Measurements from ENCODE around the gene ELOB. TPM values are rescaled to one million over a fixed set of nuclear protein-coding genes. Genes with fewer than 3 reads are reported as not detected.

Gene ELOB
- total RNA-seq, 4 donors from 2014 or later = 181 to 341 (median 323) TPM

DNA sequence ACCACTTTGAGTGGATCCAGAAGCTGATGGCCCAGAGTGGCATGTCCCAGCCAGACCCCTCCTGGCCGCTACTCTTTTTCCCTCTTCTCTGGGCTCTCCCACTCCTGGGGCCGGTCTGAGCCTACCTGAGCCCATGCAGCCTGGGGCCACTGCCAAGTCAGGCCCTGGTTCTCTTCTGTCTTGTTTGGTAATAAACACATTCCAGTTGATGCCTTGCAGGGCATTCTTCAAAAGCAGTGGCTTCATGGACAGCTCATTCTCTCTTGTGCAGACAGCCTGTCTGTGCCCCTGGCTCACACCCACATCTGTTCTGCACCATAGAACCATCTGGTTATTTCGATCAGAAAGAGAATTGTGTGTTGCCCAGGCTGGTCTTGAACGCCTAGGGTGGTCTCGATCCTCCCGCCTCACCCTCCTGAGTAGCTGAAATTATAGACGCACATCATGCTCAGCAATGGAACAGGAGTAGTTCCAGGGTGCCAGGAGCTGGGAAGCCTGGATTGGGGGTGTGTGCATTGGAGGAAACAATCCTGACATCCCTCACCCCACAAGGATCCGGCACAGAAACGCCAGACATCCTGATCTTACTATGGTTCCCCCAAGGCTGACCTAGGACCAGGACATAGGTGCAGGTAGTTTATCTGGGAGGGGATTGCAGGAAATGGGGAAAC, 44.5 kb upstream of the ELOB start:
- no peak for ATAC-seq (ENCODE audit: low FRiP score)
- no peak for DNase-seq (ENCODE audit: low spot score)
- TF ChIP-seq, protein P1, sequence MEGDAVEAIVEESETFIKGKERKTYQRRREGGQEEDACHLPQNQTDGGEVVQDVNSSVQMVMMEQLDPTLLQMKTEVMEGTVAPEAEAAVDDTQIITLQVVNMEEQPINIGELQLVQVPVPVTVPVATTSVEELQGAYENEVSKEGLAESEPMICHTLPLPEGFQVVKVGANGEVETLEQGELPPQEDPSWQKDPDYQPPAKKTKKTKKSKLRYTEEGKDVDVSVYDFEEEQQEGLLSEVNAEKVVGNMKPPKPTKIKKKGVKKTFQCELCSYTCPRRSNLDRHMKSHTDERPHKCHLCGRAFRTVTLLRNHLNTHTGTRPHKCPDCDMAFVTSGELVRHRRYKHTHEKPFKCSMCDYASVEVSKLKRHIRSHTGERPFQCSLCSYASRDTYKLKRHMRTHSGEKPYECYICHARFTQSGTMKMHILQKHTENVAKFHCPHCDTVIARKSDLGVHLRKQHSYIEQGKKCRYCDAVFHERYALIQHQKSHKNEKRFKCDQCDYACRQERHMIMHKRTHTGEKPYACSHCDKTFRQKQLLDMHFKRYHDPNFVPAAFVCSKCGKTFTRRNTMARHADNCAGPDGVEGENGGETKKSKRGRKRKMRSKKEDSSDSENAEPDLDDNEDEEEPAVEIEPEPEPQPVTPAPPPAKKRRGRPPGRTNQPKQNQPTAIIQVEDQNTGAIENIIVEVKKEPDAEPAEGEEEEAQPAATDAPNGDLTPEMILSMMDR (IDR thresholded peaks at IDR 0.05) = no peak

GRCh38 chr16:2820836-2821486, 43.9 kb upstream of the ELOB start:
- no peak for DNase-seq (ENCODE audit: low spot score)
- TF ChIP-seq, protein P1 (IDR thresholded peaks at IDR 0.05) = no peak
- ATAC-seq (ENCODE audit: low FRiP score) = no peak

GRCh38 chr16:2819939-2820835, 43.1 kb upstream of the ELOB start:
- no peak for ATAC-seq (ENCODE audit: low FRiP score)
- no peak for DNase-seq (ENCODE audit: low spot score)
- TF ChIP-seq, protein P1 (IDR thresholded peaks at IDR 0.05) = no peak

DNA sequence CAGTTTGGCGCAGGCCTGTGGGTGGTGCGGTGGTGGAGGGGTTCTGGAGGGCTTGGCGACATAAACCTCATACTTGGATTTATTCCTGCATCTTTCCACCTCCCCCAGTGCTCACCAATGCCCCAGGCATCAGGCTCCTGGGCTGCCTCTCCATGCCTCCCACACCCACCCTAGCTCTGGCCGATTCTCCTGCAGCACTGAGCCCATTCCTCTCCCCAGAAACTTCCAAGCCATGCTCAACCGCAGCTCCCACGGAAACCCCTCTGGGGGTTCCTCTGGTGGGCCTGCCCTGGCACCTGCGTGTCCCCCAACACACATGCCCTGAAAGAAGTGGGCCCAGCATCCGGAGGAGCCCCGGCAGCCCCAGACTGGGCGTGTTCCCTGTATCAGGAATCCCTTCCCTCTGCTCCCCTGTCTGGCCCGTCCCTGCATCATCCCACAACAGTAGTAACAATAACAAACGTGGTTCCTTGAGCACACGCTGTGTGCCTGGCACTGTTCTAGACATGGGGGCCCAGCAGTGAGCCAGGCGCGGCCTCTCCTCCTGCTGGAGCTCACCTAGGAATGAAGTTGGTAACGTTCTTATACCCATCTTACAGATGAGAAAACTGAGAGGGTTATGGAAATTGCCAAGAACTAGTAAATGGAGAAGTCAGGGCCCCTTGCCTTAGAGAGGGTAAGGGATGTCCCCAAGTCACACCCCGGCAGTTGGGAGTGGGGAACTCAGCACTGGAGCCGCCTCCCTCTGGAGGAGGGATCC, 42.3 kb upstream of the ELOB start:
- ATAC-seq (ENCODE audit: low FRiP score) = no peak
- TF ChIP-seq, protein P1 (IDR thresholded peaks at IDR 0.05) = no peak
- DNase-seq (ENCODE audit: low spot score) = no peak

GRCh38 chr16:2818272-2818876, 41.3 kb upstream of the ELOB start:
- ATAC-seq (ENCODE audit: low FRiP score) = no peak
- DNase-seq (ENCODE audit: low spot score) = no peak
- TF ChIP-seq, protein P1 (IDR thresholded peaks at IDR 0.05) = no peak

Data from omental fat pad (tissue), 4 donors.